HCT116 (cell line): ENCODE results near the gene ENPP5. TPM values are rescaled to one million over a fixed set of nuclear protein-coding genes. Genes with fewer than 3 reads are reported as not detected.

Source experiments
- ATAC-seq: fragments of 200-7000 bp; cut with Tn5 transposase; 2 replicates; pipeline ENCODE4 v1.9.1; 2020; ENCODE audit warnings: mild to moderate bottlenecking, moderate library complexity
- BruUV-seq: library from RNA; stranded (reverse); fragments of 400-500 nt; replicated peaks from 2 replicates; lab custom pipeline; 2021; lab: Mats Ljungman, UMichigan
- CTCF ChIA-PET: fragments of 300-600 bp; sonication (Branson Sonifier 250); formaldehyde crosslinking; loops from one replicate; lab custom pipeline; 2021; ENCODE audit warnings: antibody characterized with exemption; lab: Charles Lee
- POLR2A ChIA-PET: fragments of 300-600, 350-600 bp; sonication (Branson Sonifier 250); formaldehyde crosslinking; loops from one replicate; lab custom pipeline; 2021; ENCODE audit warnings: antibody characterized with exemption; lab: Charles Lee
- RAD21 ChIA-PET, 2 experiments: fragments of 300-600 bp; sonication (Branson Sonifier 250); formaldehyde crosslinking; loops; one replicate each; lab custom pipeline; 2023; ENCODE audit warnings: low total read pairs in 2 of 2; ENCODE audit not compliant: uncharacterized antibody in 2 of 2, unreplicated experiment in 2 of 2, low non-redundant PET in 1 of 2; lab: Charles Lee
- DNase-seq: peaks from one replicate; pipeline ENCODE4 v3.0.0-alpha.2; 2010; ENCODE audit warnings: low read depth, low spot score
- H2AFZ ChIP-seq: fragments of 200-600 bp; shearing (Covaris generic), sonication (generic); 2 replicates; pipeline ENCODE4 v1.6.1; 2017; ENCODE audit warnings: low read depth, mixed run types, mixed read lengths, antibody characterized with exemption, low read length; ENCODE audit not compliant: poor library complexity, severe bottlenecking
- H3K27ac ChIP-seq: 2 replicates; pipeline ENCODE4 v1.5.1; 2012; ENCODE audit warnings: low read depth, low read length
- H3K27me3 ChIP-seq: fragments of 200-600 bp; sonication (generic); 2 replicates; pipeline ENCODE4 v1.6.1; 2016; ENCODE audit warnings: mixed run types, low read length, mixed read lengths; ENCODE audit not compliant: insufficient read depth
- H3K36me3 ChIP-seq, 2 experiments: fragments of 200-500 bp in 1 of 2; fragments of 200-600 bp in 1 of 2; sonication (Bioruptor generic) in 1 of 2; sonication (generic) in 1 of 2; 2 replicates each; pipeline versions ENCODE4 v1.5.1 to v1.6.1; 2014 to 2016; ENCODE audit warnings: low read length in 2 of 2, inconsistent platforms in 1 of 2, mixed read lengths in 1 of 2, mixed run types in 1 of 2; ENCODE audit not compliant: insufficient read depth in 2 of 2, control insufficient read depth in 1 of 2
- H3K4me1 ChIP-seq, 2 experiments: fragments of 200-600 bp in 1 of 2; sonication (generic) in 1 of 2; 2 replicates each; pipeline versions ENCODE4 v1.5.1 to v1.6.1; 2012 to 2017; ENCODE audit warnings: low read length in 2 of 2, inconsistent platforms in 1 of 2, mild to moderate bottlenecking in 1 of 2, mixed read lengths in 1 of 2, mixed run types in 1 of 2, moderate library complexity in 1 of 2; ENCODE audit not compliant: insufficient read depth in 2 of 2, control insufficient read depth in 1 of 2
- H3K4me2 ChIP-seq: fragments of 200-600 bp; sonication (generic); 2 replicates; pipeline ENCODE4 v1.6.1; 2017; ENCODE audit warnings: mixed run types, low read length, mixed read lengths
- H3K4me3 ChIP-seq, 2 experiments: fragments of 200-600 bp in 1 of 2; sonication (generic) in 1 of 2; replicated peaks in 1 of 2; 2 replicates each; pipeline ENCODE4 v1.5.1; 2011 to 2016; ENCODE audit warnings: low read length in 2 of 2, control low read depth in 1 of 2, low read depth in 1 of 2, mild to moderate bottlenecking in 1 of 2, mixed read lengths in 1 of 2, mixed run types in 1 of 2
- H3K79me2 ChIP-seq: fragments of 200-600 bp; sonication (generic); 2 replicates; pipeline ENCODE4 v1.6.1; 2017; ENCODE audit warnings: mild to moderate bottlenecking, mixed run types, low read length, moderate library complexity, mixed read lengths; ENCODE audit not compliant: insufficient read depth
- H3K9ac ChIP-seq: fragments of 200-600 bp; sonication (generic); 2 replicates; pipeline ENCODE4 v1.6.1; 2016; ENCODE audit warnings: low read length, mixed read lengths
- H3K9me2 ChIP-seq: fragments of 200-600 bp; sonication (generic), shearing (Covaris generic); 2 replicates; pipeline ENCODE4 v1.6.1; 2017; ENCODE audit warnings: mixed run types, mild to moderate bottlenecking, moderate library complexity; ENCODE audit not compliant: insufficient read depth
- H3K9me3 ChIP-seq, 2 experiments: fragments of 200-500 bp in 1 of 2; fragments of 200-600 bp in 1 of 2; sonication (Bioruptor generic) in 1 of 2; sonication (generic) in 1 of 2; 2 replicates each; pipeline ENCODE4 v1.6.1; 2014 to 2017; ENCODE audit warnings: low read length in 2 of 2, mixed read lengths in 2 of 2, inconsistent platforms in 1 of 2, low read depth in 1 of 2, mild to moderate bottlenecking in 1 of 2, mixed run types in 1 of 2, moderate library complexity in 1 of 2; ENCODE audit not compliant: control insufficient read depth in 1 of 2, insufficient read depth in 1 of 2
- H4K20me1 ChIP-seq: fragments of 200-600 bp; sonication (generic), shearing (Covaris generic); 2 replicates; pipeline ENCODE4 v1.6.1; 2017; ENCODE audit warnings: mixed run types, mild to moderate bottlenecking, moderate library complexity; ENCODE audit not compliant: insufficient read depth
- CBX3 ChIP-seq: IDR thresholded peaks from 2 replicates; pipeline ENCODE4 v1.6.1; 2012; ENCODE audit warnings: low read depth
- CEBPB ChIP-seq: IDR thresholded peaks from 2 replicates; pipeline ENCODE4 v1.6.1; 2012; ENCODE audit warnings: low read depth
- EGR1 ChIP-seq: IDR thresholded peaks from 2 replicates; pipeline ENCODE4 v1.6.1; 2012; ENCODE audit warnings: low read depth
- ELF1 ChIP-seq: IDR thresholded peaks from 2 replicates; pipeline ENCODE4 v1.6.1; 2012; ENCODE audit warnings: low read depth, borderline replicate concordance
- EZH2 ChIP-seq: fragments of 200-600 bp; sonication (generic); IDR thresholded peaks from 2 replicates; pipeline ENCODE4 v1.6.1; 2017; ENCODE audit warnings: antibody characterized with exemption, mixed run types
- EZH2phosphoT487 ChIP-seq: fragments of 200-600 bp; IDR thresholded peaks from 2 replicates; pipeline ENCODE4 v1.6.1; 2018; ENCODE audit warnings: antibody characterized with exemption, borderline replicate concordance
- FOSL1 ChIP-seq: IDR thresholded peaks from 2 replicates; pipeline ENCODE4 v1.6.1; 2012; ENCODE audit warnings: low read depth
- JUND ChIP-seq: IDR thresholded peaks from 2 replicates; pipeline ENCODE4 v1.6.1; 2012
- MAX ChIP-seq: IDR thresholded peaks from 2 replicates; pipeline ENCODE4 v1.6.1; 2012
- POLR2A ChIP-seq: IDR thresholded peaks from 2 replicates; pipeline ENCODE4 v1.7.0; 2011; ENCODE audit warnings: borderline replicate concordance; ENCODE audit not compliant: insufficient read depth, insufficient read length; ENCODE audit errors: extremely low read depth
- POLR2AphosphoS5 ChIP-seq: IDR thresholded peaks from 2 replicates; pipeline ENCODE4 v1.6.1; 2011; ENCODE audit warnings: mild to moderate bottlenecking, low read depth, low read length, moderate library complexity
- RAD21 ChIP-seq: IDR thresholded peaks from 2 replicates; pipeline ENCODE4 v1.6.1; 2012; ENCODE audit warnings: low read depth, mild to moderate bottlenecking
- SIN3A ChIP-seq: IDR thresholded peaks from 2 replicates; pipeline ENCODE4 v1.6.1; 2012; ENCODE audit warnings: low read depth
- SP1 ChIP-seq: IDR thresholded peaks from 2 replicates; pipeline ENCODE4 v1.6.1; 2012; ENCODE audit warnings: low read depth
- ZBTB33 ChIP-seq: IDR thresholded peaks from 2 replicates; pipeline ENCODE4 v1.6.1; 2011; ENCODE audit warnings: mild to moderate bottlenecking, low read length, moderate library complexity; ENCODE audit not compliant: insufficient replicate concordance; ENCODE audit errors: extremely low read depth
- ZNF274 ChIP-seq: fragments of 200-500 bp; sonication (Bioruptor generic); IDR thresholded peaks from 2 replicates; pipeline ENCODE4 v1.6.1; 2014; ENCODE audit warnings: mild to moderate bottlenecking, low read depth, low read length, inconsistent platforms
- intact Hi-C: fragments of 100-400 bp; cut with micrococcal nuclease; formaldehyde crosslinking; loops from 2 replicates; pipeline ENCODE4 v1.10.0; 2022
- total RNA-seq: library from RNA; stranded (reverse); gene quantifications from one replicate; pipeline ENCODE4 v1.2.1, GENCODE V29; 2021; ENCODE audit not compliant: unreplicated experiment
- TF ChIP-seq, protein P1 (sequence below): IDR thresholded peaks from 2 replicates; pipeline ENCODE4 v1.6.1; 2012; ENCODE audit warnings: low read depth
- TF ChIP-seq, protein P2 (sequence below), 3 experiments: fragments of 200-600 bp in 1 of 3; sonication (generic) in 1 of 3; IDR thresholded peaks in 2 of 3; conservative IDR thresholded peaks in 1 of 3; 2 replicates each; pipeline ENCODE4 v1.5.1; 2012 to 2017; ENCODE audit warnings: low read depth in 2 of 3, low read length in 2 of 3, antibody characterized with exemption in 1 of 3, borderline replicate concordance in 1 of 3, control low read depth in 1 of 3, mild to moderate bottlenecking in 1 of 3, mixed read lengths in 1 of 3, mixed run types in 1 of 3, moderate library complexity in 1 of 3; ENCODE audit not compliant: insufficient read depth in 1 of 3

ENPP5 gene
- total RNA-seq, 1 experiment from 2014 or later, result 4.5 TPM

DNA sequence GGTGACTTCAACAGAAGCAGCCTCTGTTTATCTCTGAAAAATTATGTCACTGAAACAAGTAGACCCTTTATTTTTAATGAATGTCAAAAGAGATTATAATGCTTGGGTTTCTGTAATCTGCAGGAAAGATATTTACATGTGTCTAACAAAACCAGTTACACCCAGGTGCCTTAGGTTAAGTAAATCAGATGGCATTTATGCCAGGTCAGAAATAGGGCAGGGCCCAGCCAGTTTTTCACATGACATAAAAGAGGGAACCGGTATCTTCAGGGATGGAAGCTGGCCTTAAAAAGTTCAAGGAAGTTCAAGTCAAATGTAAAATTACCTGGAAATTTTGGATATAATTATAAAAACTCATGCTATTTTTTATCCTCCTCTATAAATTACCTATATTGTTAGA, 55.1 kb downstream of the ENPP5 start:
- Histone ChIP-seq H2AFZ (no peak overlapping the region), H3K9me3 (no peaks in the 10 kb centered on the region), H3K4me1 (peaks cover 11 to 12% of the 10 kb centered on the region in 2 experiments), H3K9me2 (no peaks in the 10 kb centered on the region), H3K27ac (no peak overlapping the region), H3K4me2 (no peak overlapping the region), H3K79me2 (no peaks in the 10 kb centered on the region), H3K9ac (no peak overlapping the region), H3K36me3 (no peaks in the 10 kb centered on the region), H3K27me3 (no peaks in the 10 kb centered on the region)
- no TSS peak for BruUV-seq
- intact Hi-C loops, result no loop called here
- DNase-seq, result no peak
- ChIA-PET CTCF (no interaction called here), POLR2A (no interaction called here), RAD21 (no interaction called here)
- no peak for ATAC-seq
- TF ChIP-seq EZH2phosphoT487 (no peak), FOSL1 (no peak), POLR2AphosphoS5 (no peak), MAX (no peak), ELF1 (no peak), CBX3 (no peak), RAD21 (no peak), POLR2A (no peak), JUND (no peak), SIN3A (no peak), EZH2 (no peak), SP1 (no peak), ZBTB33 (no peak), CEBPB (no peak), ZNF274 (no peak), EGR1 (no peak)
- TF ChIP-seq, protein P1, sequence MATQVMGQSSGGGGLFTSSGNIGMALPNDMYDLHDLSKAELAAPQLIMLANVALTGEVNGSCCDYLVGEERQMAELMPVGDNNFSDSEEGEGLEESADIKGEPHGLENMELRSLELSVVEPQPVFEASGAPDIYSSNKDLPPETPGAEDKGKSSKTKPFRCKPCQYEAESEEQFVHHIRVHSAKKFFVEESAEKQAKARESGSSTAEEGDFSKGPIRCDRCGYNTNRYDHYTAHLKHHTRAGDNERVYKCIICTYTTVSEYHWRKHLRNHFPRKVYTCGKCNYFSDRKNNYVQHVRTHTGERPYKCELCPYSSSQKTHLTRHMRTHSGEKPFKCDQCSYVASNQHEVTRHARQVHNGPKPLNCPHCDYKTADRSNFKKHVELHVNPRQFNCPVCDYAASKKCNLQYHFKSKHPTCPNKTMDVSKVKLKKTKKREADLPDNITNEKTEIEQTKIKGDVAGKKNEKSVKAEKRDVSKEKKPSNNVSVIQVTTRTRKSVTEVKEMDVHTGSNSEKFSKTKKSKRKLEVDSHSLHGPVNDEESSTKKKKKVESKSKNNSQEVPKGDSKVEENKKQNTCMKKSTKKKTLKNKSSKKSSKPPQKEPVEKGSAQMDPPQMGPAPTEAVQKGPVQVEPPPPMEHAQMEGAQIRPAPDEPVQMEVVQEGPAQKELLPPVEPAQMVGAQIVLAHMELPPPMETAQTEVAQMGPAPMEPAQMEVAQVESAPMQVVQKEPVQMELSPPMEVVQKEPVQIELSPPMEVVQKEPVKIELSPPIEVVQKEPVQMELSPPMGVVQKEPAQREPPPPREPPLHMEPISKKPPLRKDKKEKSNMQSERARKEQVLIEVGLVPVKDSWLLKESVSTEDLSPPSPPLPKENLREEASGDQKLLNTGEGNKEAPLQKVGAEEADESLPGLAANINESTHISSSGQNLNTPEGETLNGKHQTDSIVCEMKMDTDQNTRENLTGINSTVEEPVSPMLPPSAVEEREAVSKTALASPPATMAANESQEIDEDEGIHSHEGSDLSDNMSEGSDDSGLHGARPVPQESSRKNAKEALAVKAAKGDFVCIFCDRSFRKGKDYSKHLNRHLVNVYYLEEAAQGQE, result no peak
- TF ChIP-seq, protein P2, sequence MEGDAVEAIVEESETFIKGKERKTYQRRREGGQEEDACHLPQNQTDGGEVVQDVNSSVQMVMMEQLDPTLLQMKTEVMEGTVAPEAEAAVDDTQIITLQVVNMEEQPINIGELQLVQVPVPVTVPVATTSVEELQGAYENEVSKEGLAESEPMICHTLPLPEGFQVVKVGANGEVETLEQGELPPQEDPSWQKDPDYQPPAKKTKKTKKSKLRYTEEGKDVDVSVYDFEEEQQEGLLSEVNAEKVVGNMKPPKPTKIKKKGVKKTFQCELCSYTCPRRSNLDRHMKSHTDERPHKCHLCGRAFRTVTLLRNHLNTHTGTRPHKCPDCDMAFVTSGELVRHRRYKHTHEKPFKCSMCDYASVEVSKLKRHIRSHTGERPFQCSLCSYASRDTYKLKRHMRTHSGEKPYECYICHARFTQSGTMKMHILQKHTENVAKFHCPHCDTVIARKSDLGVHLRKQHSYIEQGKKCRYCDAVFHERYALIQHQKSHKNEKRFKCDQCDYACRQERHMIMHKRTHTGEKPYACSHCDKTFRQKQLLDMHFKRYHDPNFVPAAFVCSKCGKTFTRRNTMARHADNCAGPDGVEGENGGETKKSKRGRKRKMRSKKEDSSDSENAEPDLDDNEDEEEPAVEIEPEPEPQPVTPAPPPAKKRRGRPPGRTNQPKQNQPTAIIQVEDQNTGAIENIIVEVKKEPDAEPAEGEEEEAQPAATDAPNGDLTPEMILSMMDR (IDR thresholded peaks at IDR 0.05 in 2 of 3, conservative IDR thresholded peaks at IDR 0.05 in 1 of 3; ENCODE audit: borderline replicate concordance in 1 of 3, insufficient read depth in 1 of 3, low read depth in 2 of 3, low read length in 2 of 3), result no peak
- TF ChIP-seq, all 23 proteins: peak for 0
- no peaks in the 10 kb centered on the region for H4K20me1 ChIP-seq
- H3K4me3 ChIP-seq, result no peak overlapping the region
